ENCODE data around the gene WDR26.
"Not testable (repeated sequence)": the region's sequence is repeated elsewhere in the genome, so short reads cannot be mapped to it uniquely, and the experiment has no call there.

DNA sequence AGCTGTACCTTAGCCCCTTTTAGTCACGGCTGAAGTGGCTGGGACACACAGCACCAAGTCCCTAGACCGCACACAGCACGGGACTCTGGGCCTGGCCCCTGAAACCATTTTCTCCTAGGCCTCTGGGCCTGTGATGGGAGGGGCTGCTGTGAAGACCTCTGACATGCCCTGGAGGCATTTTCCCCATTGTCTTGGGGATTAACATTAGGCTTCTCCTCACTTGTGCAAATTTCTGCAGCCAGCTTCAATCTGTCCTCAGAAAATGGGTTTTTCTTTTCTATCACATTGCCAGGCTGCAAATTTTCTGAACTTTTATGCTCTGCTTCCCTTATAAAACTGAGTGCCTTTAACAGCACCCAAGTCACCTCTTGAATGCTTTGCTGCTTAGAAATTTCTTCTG, 45.6 kb upstream of the WDR26 start:
- TF ChIP-seq, protein P1, sequence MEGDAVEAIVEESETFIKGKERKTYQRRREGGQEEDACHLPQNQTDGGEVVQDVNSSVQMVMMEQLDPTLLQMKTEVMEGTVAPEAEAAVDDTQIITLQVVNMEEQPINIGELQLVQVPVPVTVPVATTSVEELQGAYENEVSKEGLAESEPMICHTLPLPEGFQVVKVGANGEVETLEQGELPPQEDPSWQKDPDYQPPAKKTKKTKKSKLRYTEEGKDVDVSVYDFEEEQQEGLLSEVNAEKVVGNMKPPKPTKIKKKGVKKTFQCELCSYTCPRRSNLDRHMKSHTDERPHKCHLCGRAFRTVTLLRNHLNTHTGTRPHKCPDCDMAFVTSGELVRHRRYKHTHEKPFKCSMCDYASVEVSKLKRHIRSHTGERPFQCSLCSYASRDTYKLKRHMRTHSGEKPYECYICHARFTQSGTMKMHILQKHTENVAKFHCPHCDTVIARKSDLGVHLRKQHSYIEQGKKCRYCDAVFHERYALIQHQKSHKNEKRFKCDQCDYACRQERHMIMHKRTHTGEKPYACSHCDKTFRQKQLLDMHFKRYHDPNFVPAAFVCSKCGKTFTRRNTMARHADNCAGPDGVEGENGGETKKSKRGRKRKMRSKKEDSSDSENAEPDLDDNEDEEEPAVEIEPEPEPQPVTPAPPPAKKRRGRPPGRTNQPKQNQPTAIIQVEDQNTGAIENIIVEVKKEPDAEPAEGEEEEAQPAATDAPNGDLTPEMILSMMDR (IDR thresholded peaks at IDR 0.05) = not testable (repeated sequence)
- TF ChIP-seq POLR2A (IDR thresholded peaks at IDR 0.05) = not testable (repeated sequence)

All from lower leg skin (tissue), 3 donors.